A549 (cell line): Measurements from ENCODE around the gene F2RL3. TPM values are rescaled to one million over a fixed set of nuclear protein-coding genes. Genes with fewer than 3 reads are reported as not detected.

Experiments
- ATAC-seq, 2 experiments: fragments of 200-7000 bp in 1 of 2; fragments of >200 bp in 1 of 2; cut with Nextera tagmentation in 1 of 2; cut with Tn5 transposase in 1 of 2; 3 replicates each; pipeline versions ENCODE4 v1.8.0 to v1.9.1; 2018 to 2020; ENCODE audit warnings: mild to moderate bottlenecking in 1 of 2, moderate library complexity in 1 of 2
- CTCF ChIA-PET: fragments of 300-600 bp; sonication (Branson Sonifier 250); formaldehyde crosslinking; extraction: SDS; loops from one replicate; lab custom pipeline; 2021; ENCODE audit warnings: antibody characterized with exemption, inconsistent platforms; lab: Yijun Ruan, JAX
- POLR2A ChIA-PET: fragments of 350-600 bp; formaldehyde crosslinking; extraction: SDS; loops from one replicate; lab custom pipeline; 2021; ENCODE audit warnings: antibody characterized with exemption, inconsistent platforms; lab: Yijun Ruan, JAX
- DNase-seq, 2 experiments: peaks; one replicate each; pipeline versions ENCODE4 v3.0.0 to v3.0.0-alpha.2; 2011 to 2016; ENCODE audit warnings: low read depth in 1 of 2, low spot score in 1 of 2
- FAIRE-seq: peaks from 2 replicates; lab custom pipeline; 2011; peaks lifted over from hg19 to GRCh38; lab: Jason Lieb, UNC
- H3K27ac ChIP-seq, 2 experiments: fragments of >200 bp; sonication (Bioruptor Twin); formaldehyde crosslinking; 3 replicates each; pipeline ENCODE4 v1.5.1; 2016 to 2017
- H3K4me1 ChIP-seq: fragments of >200 bp; sonication (Bioruptor Twin); formaldehyde crosslinking; 3 replicates; pipeline ENCODE4 v1.6.1; 2016
- H3K4me2 ChIP-seq: fragments of >200 bp; sonication (Bioruptor Twin); formaldehyde crosslinking; 3 replicates; pipeline ENCODE4 v1.6.1; 2016
- H3K4me3 ChIP-seq: fragments of >200 bp; sonication (Bioruptor Twin); formaldehyde crosslinking; 3 replicates; pipeline ENCODE4 v1.5.1; 2016
- H3K9me3 ChIP-seq: fragments of >200 bp; sonication (Bioruptor Twin); formaldehyde crosslinking; 3 replicates; pipeline ENCODE4 v1.6.1; 2016
- BHLHE40 ChIP-seq: IDR thresholded peaks from 2 replicates; pipeline ENCODE4 v1.6.1; 2012; ENCODE audit warnings: low read depth, low read length, inconsistent platforms
- CBX2 ChIP-seq: fragments of 200-600 bp; sonication (generic); IDR thresholded peaks from 2 replicates; pipeline ENCODE4 v1.6.1; 2016; ENCODE audit warnings: low read depth, mild to moderate bottlenecking, borderline replicate concordance
- CEBPB ChIP-seq, 2 experiments: fragments of >200 bp in 1 of 2; sonication (Bioruptor Twin) in 1 of 2; formaldehyde crosslinking in 1 of 2; IDR thresholded peaks; 2 replicates each; pipeline ENCODE4 v1.6.1; 2012 to 2016
- E2F6 ChIP-seq: IDR thresholded peaks from 2 replicates; pipeline ENCODE4 v1.6.1; 2012; ENCODE audit warnings: low read depth, borderline replicate concordance
- ESRRA ChIP-seq: fragments of 150-350 bp; IDR thresholded peaks from 2 replicates; pipeline ENCODE4 v1.6.1; 2014; ENCODE audit warnings: mild to moderate bottlenecking, low read length, borderline replicate concordance
- FOSL2 ChIP-seq, 2 experiments: fragments of 450-650 bp in 1 of 2; fragments of >200 bp in 1 of 2; sonication (Bioruptor Twin) in 1 of 2; formaldehyde crosslinking; IDR thresholded peaks; 2 replicates each; pipeline versions ENCODE4 v1.5.0 to v1.6.1; 2016 to 2020; ENCODE audit warnings: mild to moderate bottlenecking in 1 of 2, moderate library complexity in 1 of 2
- HMGXB4 ChIP-seq: fragments of 250-450 bp; sonication (Bioruptor Pico); IDR thresholded peaks from 2 replicates; pipeline ENCODE4 v1.5.0; 2021; ENCODE audit warnings: mild to moderate bottlenecking, moderate library complexity, borderline replicate concordance
- HOXB13 ChIP-seq: fragments of 250-450 bp; sonication (Bioruptor Pico); IDR thresholded peaks from 2 replicates; pipeline ENCODE4 v1.5.0; 2020; ENCODE audit warnings: low read depth, mild to moderate bottlenecking, moderate library complexity
- HOXB5 ChIP-seq: fragments of 250-450 bp; sonication (Bioruptor Pico); IDR thresholded peaks from 2 replicates; pipeline ENCODE4 v1.5.0; 2020; ENCODE audit warnings: mild to moderate bottlenecking, moderate library complexity
- JUN ChIP-seq, 2 experiments: fragments of >200 bp; sonication (Bioruptor Twin); formaldehyde crosslinking; IDR thresholded peaks; 2 replicates in 1 of 2; 3 replicates in 1 of 2; pipeline ENCODE4 v1.6.1; 2016 to 2017
- MAFK ChIP-seq: fragments of 450-650 bp; IDR thresholded peaks from 2 replicates; pipeline ENCODE4 v1.6.1; 2014; ENCODE audit not compliant: partially characterized antibody
- MYC ChIP-seq: IDR thresholded peaks from 2 replicates; pipeline ENCODE4 v1.6.1; 2012; ENCODE audit warnings: mild to moderate bottlenecking, inconsistent platforms, low read length, improper control_type of control experiment, borderline replicate concordance
- NFE2L2 ChIP-seq: fragments of 150-350 bp; conservative IDR thresholded peaks from 2 replicates; pipeline ENCODE4 v1.6.1; 2014; ENCODE audit warnings: low read length
- PHF8 ChIP-seq: fragments of 200-600 bp; sonication (generic); IDR thresholded peaks from 2 replicates; pipeline ENCODE4 v1.6.1; 2016; ENCODE audit warnings: low read depth, mild to moderate bottlenecking, antibody characterized with exemption, moderate library complexity, borderline replicate concordance
- POLR2A ChIP-seq: IDR thresholded peaks from 2 replicates; pipeline ENCODE4 v1.6.1; 2012; ENCODE audit warnings: mild to moderate bottlenecking, low read length
- RARB ChIP-seq: fragments of 250-450 bp; sonication (Bioruptor Pico); IDR thresholded peaks from 2 replicates; pipeline ENCODE4 v1.8.0; 2021; ENCODE audit warnings: mild to moderate bottlenecking, moderate library complexity
- REST ChIP-seq: fragments of 200-600 bp; sonication (generic); IDR thresholded peaks from 2 replicates; pipeline ENCODE4 v1.6.1; 2016; ENCODE audit warnings: antibody characterized with exemption, mild to moderate bottlenecking, moderate library complexity
- SMC3 ChIP-seq: fragments of >200 bp; sonication (Bioruptor Twin); formaldehyde crosslinking; IDR thresholded peaks from 3 replicates; pipeline ENCODE4 v1.6.1; 2018; ENCODE audit warnings: inconsistent platforms
- TFCP2L1 ChIP-seq: fragments of 250-450 bp; sonication (Bioruptor Pico); IDR thresholded peaks from 2 replicates; pipeline ENCODE4 v1.5.0; 2021; ENCODE audit warnings: mild to moderate bottlenecking
- ZC3H11A ChIP-seq: fragments of 450-650 bp; IDR thresholded peaks from 2 replicates; pipeline ENCODE4 v1.6.1; 2014; ENCODE audit warnings: antibody characterized with exemption, mild to moderate bottlenecking
- ZSCAN20 ChIP-seq: fragments of 250-450 bp; sonication (Bioruptor Pico); IDR thresholded peaks from 2 replicates; pipeline ENCODE4 v1.8.0; 2022; ENCODE audit warnings: mild to moderate bottlenecking, moderate library complexity
- WGBS: methylation state at CpG from one replicate; pipeline ENCODE4 v1.1.6; 2017; ENCODE audit errors: missing lambda C conversion rate; 5-methylcytosine and 5-hydroxymethylcytosine counted together
- polyA plus RNA-seq, 4 experiments: library from polyadenylated mRNA; depleted of rRNA in 3 of 4; stranded (reverse); fragments of >200 nt; fragmentation: RNase III in 1 of 4; extraction: RNeasy Plus Mini Kit Qiagen cat#74134 plus additional on column Dnase treatment in 1 of 4; gene quantifications; 2 replicates in 3 of 4; 3 replicates in 1 of 4; pipeline ENCODE4 v1.2.3, GENCODE V29; 2011 to 2017
- TF ChIP-seq, protein P1 (sequence below): IDR thresholded peaks from 2 replicates; pipeline ENCODE4 v1.6.1; 2012
- TF ChIP-seq, protein P2 (sequence below): fragments of >200 bp; sonication (Bioruptor Twin); formaldehyde crosslinking; IDR thresholded peaks from 2 replicates; pipeline ENCODE4 v1.6.1; 2016

Gene F2RL3
- polyA plus RNA-seq, 2 of the 4 experiments (the other 2 are of a cell fraction), result not detected

- no peak for TF ChIP-seq REST
- no peak for TF ChIP-seq MAFK
- no peak for TF ChIP-seq HOXB5 (CRISPR knock-in tag)
These were observed 3.0 kb downstream of the F2RL3 start (continued) for GRCh38 chr19:16891696-16892382.

- FAIRE-seq, result no peak
- CTCF ChIA-PET, result interaction anchor here (0.6 kb wide), 1 partner anchor 33 kb away, joined by 4 read pairs; no protein-coding TSS in a partner anchor
- WGBS, result 0% methylated on average over 1 of the region's 4 CpGs
- Histone ChIP-seq H3K4me3 (no peak overlapping the region), H3K9me3 (no peaks in the 10 kb centered on the region), H3K4me1 (no peaks in the 10 kb centered on the region)
- ATAC-seq, result no peak
- TF ChIP-seq TFCP2L1 (no peak), SMC3 (no peak), FOSL2 (IDR thresholded peaks at IDR 0.05) (no peak), FOSL2 (CRISPR knock-in tag; IDR thresholded peaks at IDR 0.05) (no peak), ESRRA (no peak), MYC (no peak), ZC3H11A (no peak), HOXB13 (no peak), REST (no peak), POLR2A (no peak)
- TF ChIP-seq, protein P1, sequence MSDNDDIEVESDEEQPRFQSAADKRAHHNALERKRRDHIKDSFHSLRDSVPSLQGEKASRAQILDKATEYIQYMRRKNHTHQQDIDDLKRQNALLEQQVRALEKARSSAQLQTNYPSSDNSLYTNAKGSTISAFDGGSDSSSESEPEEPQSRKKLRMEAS, result no peak
- TF ChIP-seq, all 56 proteins: peak for 0
- DNase-seq, result no peak
- Histone ChIP-seq H3K27ac (no peak overlapping the region), H3K4me2 (no peak overlapping the region)
- POLR2A ChIA-PET, result no interaction called here
These were observed 3.6 kb downstream of the F2RL3 start for GRCh38 chr19:16892436-16892835.

GRCh38 chr19:16892868-16893685, 4.3 kb downstream of the F2RL3 start:
- DNase-seq (no peak), ATAC-seq (no peak), FAIRE-seq (no peak)
- no peak overlapping the region for H3K27ac ChIP-seq
- H3K4me2 ChIP-seq, result no peak overlapping the region
- no peaks in the 10 kb centered on the region for H3K4me1 ChIP-seq
- no peak overlapping the region for H3K4me3 ChIP-seq
- H3K9me3 ChIP-seq, result no peaks in the 10 kb centered on the region
- ChIA-PET POLR2A (no interaction called here), CTCF (no interaction called here)
- WGBS, result 73% methylated on average over 10 of the region's 19 CpGs
- TF ChIP-seq TFCP2L1 (no peak), CEBPB (IDR thresholded peaks at IDR 0.05) (no peak), PHF8 (no peak), JUN (IDR thresholded peaks at IDR 0.05) (no peak), CBX2 (no peak), HMGXB4 (CRISPR knock-in tag) (no peak), BHLHE40 (no peak), E2F6 (no peak), RARB (no peak), ZSCAN20 (CRISPR knock-in tag) (no peak), NFE2L2 (no peak), ZC3H11A (no peak)
- TF ChIP-seq, protein P2, sequence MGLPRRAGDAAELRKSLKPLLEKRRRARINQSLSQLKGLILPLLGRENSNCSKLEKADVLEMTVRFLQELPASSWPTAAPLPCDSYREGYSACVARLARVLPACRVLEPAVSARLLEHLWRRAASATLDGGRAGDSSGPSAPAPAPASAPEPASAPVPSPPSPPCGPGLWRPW, result no peak
